Esophagus (tissue), 2 donors: Measurements from ENCODE around the gene CFLAR. TPM values are rescaled to one million over a fixed set of nuclear protein-coding genes. Genes with fewer than 3 reads are reported as not detected.

ENCODE experiments used
- H3K27ac ChIP-seq, 2 donors: one replicate each; pipeline ENCODE4 v1.5.1; 2013; ENCODE audit warnings: low read depth in 2 of 2, mild to moderate bottlenecking in 2 of 2, inconsistent platforms in 1 of 2, low read length in 1 of 2, moderate library complexity in 1 of 2
- H3K27me3 ChIP-seq, 2 donors: one replicate each; pipeline ENCODE4 v1.6.1; 2013; ENCODE audit warnings: low read length in 2 of 2, control low read depth in 1 of 2, mild to moderate bottlenecking in 1 of 2; ENCODE audit not compliant: insufficient read depth in 2 of 2, control insufficient read depth in 1 of 2
- H3K36me3 ChIP-seq, 2 donors: one replicate each; pipeline ENCODE4 v1.6.1; 2013; ENCODE audit warnings: low read length in 1 of 2; ENCODE audit not compliant: control insufficient read depth in 2 of 2, insufficient read depth in 2 of 2
- H3K4me1 ChIP-seq, 2 donors: one replicate each; pipeline ENCODE4 v1.6.1; 2013; ENCODE audit warnings: low read length in 1 of 2; ENCODE audit not compliant: control insufficient read depth in 2 of 2, insufficient read depth in 2 of 2
- H3K4me3 ChIP-seq, 2 donors: one replicate each; pipeline ENCODE4 v1.5.1; 2013; ENCODE audit warnings: low read length in 2 of 2, mild to moderate bottlenecking in 2 of 2, low read depth in 1 of 2, moderate library complexity in 1 of 2
- H3K9me3 ChIP-seq, 2 donors: one replicate each; pipeline ENCODE4 v1.6.1; 2013; ENCODE audit warnings: mild to moderate bottlenecking in 2 of 2, low read depth in 1 of 2, low read length in 1 of 2, moderate library complexity in 1 of 2; ENCODE audit not compliant: control insufficient read depth in 2 of 2, insufficient read depth in 1 of 2
- WGBS, 2 donors: extraction: QIAGEN DNeasy Blood & Tissue Kit; methylation state at CpG; one replicate each; pipeline ENCODE4 v1.1.7; 2013; 5-methylcytosine and 5-hydroxymethylcytosine counted together
- polyA plus RNA-seq, 2 donors: library from polyadenylated mRNA; stranded (reverse); fragments of 200-250 nt; gene quantifications; one replicate each; pipeline ENCODE4 v1.2.3, GENCODE V29; 2013
- donor health status: healthy with polysubstance abuse.
- donor health status: Bipolar disorder and iron deficiency.

CFLAR gene
- polyA plus RNA-seq, 2 donors: 39.6 to 58.5 TPM

DNA sequence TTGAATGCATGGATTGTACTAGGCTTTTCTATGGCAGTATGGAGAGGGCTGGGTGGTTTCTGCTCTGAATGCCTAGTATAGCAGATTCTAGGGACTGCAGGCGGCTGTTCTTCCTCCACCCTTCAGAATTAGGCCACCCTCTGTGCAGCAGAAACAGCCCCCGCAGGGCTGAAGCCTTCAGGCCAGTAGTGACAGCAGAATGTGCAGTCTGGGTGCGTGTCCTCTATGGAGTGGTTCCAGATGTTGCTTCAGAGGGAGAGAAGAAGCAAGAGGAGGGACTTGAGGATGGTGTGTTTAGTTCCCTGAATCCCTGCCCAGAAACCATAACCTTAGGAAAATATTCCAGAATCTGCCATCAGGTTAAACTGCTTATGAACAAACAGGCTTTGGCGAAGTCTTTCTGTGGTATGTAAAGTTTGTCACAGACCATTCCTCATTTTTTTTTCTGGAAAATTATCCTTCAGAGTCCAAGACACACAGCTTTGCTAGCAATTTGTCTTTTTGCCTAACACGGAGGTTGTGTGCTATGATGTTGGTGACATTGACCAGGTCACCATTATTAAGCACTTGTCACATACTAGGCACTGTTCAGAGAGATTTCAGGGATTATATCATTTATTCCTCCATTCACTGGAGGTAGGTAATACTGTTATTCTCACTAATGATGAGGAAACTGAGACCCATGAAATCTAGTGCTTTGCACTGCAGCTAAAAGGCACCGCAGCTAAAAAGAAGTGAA is 88.1 kb downstream of the CFLAR start:
- WGBS, 2 donors: 71 to 78% methylated on average over 6 of the region's 6 CpGs
- Histone ChIP-seq H3K27ac (no peak overlapping the region), H3K27me3 (no peaks in the 10 kb centered on the region), H3K4me3 (no peak overlapping the region), H3K36me3 (peaks cover 4 to 5% of the 10 kb centered on the region in 2 donors), H3K9me3 (no peaks in the 10 kb centered on the region), H3K4me1 (no peaks in the 10 kb centered on the region)

DNA sequence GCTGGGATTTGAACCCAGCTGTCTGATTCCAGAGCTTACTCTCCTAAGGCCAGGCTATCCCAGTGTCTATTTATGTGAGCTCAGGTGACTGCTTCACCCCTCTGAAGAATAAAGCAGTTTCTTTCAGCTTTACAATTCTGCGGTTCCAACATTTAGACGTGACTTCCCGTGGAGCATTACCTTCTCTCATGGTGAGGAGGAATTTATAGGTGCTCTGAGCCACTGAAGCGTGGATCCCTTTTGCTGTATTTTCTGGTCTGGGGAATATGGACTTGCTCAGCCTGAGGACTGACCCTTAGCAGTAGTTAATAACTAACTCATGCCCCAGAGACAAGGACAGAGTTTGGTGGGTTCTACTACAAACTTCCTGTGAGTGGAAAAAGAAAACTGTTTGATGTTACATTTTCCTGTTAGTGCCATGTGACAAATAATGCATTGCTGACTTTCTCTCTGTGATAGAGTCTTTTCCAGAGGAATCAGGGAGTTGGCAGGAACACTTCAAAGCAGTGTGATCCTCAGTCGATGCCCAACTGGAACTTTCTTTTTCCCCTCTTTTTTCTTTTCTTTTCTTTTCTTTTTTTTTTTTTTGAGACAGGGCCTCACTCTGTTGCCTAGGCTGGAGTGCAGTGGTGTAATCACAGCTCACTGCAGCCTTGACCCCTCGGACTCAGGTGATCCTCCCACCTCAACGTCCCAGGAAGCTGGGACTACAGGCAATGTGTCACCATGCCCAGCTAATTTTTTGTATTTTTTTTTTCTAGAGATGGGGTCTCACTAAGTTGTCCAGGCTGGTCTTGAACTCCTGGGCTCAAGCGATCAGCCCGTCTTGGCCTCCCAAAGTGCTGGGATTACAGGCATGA is 88.9 kb downstream of the CFLAR start:
- Histone ChIP-seq H3K9me3 (no peaks in the 10 kb centered on the region), H3K27me3 (no peaks in the 10 kb centered on the region), H3K27ac (no peak overlapping the region), H3K4me1 (peaks cover 0 to 2% of the 10 kb centered on the region in 2 donors), H3K4me3 (no peak overlapping the region), H3K36me3 (peaks cover 4 to 7% of the 10 kb centered on the region in 2 donors)
- WGBS, 2 donors: 87 to 90% methylated on average over 9 of the region's 9 CpGs

DNA sequence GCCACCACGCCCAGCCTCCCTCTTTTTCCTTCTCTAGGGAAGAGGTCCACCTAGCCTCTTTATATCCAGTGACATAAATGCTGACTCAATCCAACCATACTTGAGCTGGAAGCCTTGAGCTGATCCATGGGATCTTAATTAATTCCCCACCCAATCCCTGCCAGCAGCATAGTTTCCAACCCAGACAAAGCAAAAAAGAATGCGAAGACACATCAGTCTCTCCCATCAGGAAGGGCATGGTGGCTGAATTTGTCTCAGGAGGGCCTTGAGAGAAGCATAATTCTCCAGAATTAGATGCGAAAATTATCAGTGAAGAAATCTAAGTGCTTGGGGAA is 89.5 kb downstream of the CFLAR start:
- no peaks in the 10 kb centered on the region for H3K27me3 ChIP-seq
- 86 to 90% methylated on average over 3 of the region's 3 CpGs for WGBS, 2 donors
- peaks cover 1 to 7% of the 10 kb centered on the region in 2 donors for H3K36me3 ChIP-seq
- H3K4me1 ChIP-seq: peaks cover 0 to 2% of the 10 kb centered on the region in 2 donors
- no peak overlapping the region for H3K4me3 ChIP-seq
- H3K9me3 ChIP-seq: no peaks in the 10 kb centered on the region
- H3K27ac ChIP-seq: no peak overlapping the region

DNA sequence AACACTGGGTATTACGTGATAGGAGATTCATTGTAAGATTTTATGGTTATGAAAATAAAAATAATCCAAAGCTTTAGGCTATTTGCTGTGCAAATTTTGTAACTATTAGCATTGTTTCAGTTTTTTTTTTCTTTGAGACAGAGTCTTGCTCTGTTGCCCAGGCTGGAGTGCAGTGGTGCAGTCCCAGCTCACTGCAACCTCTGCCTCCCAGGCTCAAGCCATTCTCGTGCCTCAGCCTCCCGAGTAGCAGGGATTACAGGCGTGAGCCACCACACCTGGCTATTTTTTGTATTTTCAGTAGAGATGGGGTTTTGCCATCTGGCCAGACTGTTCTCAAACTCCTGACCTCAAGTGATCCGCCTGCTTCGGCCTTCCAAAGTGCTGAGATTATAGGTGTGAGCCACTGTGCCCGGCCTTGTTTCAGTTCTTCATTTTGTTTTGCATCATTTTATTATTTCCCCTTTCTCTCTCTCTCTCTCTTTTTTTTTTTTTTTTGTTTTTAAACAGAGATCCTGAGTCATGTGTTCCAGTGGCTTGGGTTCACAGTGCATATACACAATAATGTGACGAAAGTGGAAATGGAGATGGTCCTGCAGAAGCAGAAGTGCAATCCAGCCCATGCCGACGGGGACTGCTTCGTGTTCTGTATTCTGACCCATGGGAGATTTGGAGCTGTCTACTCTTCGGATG is 92.7 kb downstream of the CFLAR start:
- Histone ChIP-seq H3K36me3 (peaks cover 0 to 5% of the 10 kb centered on the region in 2 donors), H3K27me3 (no peaks in the 10 kb centered on the region), H3K27ac (no peak overlapping the region), H3K9me3 (no peaks in the 10 kb centered on the region), H3K4me1 (peaks cover 0 to 2% of the 10 kb centered on the region in 2 donors), H3K4me3 (no peak overlapping the region)
- WGBS, 2 donors: 89 to 91% methylated on average over 12 of the region's 12 CpGs

DNA sequence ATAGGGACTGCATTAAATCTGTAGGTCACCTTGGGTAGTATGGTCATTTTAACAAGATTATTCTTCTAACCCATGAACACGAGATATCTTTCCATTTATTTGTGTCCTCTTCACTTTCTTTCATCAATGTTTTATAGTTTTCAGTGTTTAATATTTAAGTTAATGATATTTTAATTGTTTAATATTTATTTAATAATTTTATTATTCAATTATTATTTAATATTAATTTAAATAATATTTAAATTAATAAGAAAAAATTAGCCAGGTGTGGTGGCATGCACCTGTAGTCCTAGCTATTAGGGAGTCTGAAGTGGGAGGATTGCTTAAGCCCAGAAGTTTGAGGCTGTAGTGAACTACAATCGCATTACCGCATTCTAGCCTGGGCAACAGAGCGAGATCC is 100.0 kb downstream of the CFLAR start:
- Histone ChIP-seq H3K27me3 (no peaks in the 10 kb centered on the region), H3K9me3 (no peaks in the 10 kb centered on the region), H3K27ac (no peak overlapping the region), H3K4me3 (no peak overlapping the region), H3K36me3 (peaks cover 0 to 8% of the 10 kb centered on the region in 2 donors), H3K4me1 (no peaks in the 10 kb centered on the region)
- WGBS, 2 donors: 96 to 97% methylated on average over 4 of the region's 4 CpGs

DNA sequence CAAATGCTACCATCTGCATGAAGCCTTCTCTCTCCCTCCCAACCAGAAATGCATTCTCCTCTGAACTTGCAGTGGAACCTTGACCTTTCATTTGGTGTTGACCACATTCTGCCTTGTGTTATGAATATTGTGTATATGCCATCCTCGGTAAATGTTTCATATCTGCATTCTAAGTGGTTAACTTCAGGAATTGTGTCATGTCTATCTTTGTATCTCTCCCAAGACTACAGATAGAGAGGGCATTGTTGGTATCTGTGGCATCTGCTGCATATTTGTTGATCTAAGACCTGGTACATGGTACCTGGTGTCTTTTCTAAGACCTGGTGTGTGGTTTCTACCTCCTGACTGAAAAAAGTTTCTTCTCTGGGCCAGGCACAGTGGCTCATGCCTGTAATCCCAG is 101.0 kb downstream of the CFLAR start:
- H3K4me1 ChIP-seq: no peaks in the 10 kb centered on the region
- 78 to 87% methylated on average over 1 of the region's 1 CpG for WGBS, 2 donors
- H3K9me3 ChIP-seq: no peaks in the 10 kb centered on the region
- no peaks in the 10 kb centered on the region for H3K27me3 ChIP-seq
- H3K36me3 ChIP-seq: peaks cover 0 to 8% of the 10 kb centered on the region in 2 donors
- H3K27ac ChIP-seq: no peak overlapping the region
- no peak overlapping the region for H3K4me3 ChIP-seq

DNA sequence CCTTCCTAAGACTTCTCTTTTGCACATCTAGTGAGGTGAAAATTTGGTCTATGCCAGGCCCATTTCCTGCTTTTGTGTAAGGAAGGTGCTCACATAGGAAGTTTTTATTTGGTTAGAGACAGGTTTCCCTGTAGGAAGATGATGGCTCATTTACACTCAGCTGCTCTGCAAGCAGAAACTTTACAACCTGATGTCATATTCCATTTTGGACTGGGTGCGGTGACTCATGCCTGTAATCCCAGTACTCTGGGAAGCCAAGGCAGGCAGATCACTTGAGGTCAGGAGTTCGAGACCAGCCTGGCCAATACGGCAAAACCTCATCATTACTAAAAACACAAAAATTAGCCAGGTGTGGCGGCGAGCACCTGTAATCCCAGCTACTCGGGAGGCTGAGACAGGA is 102.8 kb downstream of the CFLAR start:
- Histone ChIP-seq H3K9me3 (no peaks in the 10 kb centered on the region), H3K27me3 (no peaks in the 10 kb centered on the region), H3K36me3 (peaks cover 0 to 8% of the 10 kb centered on the region in 2 donors), H3K4me3 (no peak overlapping the region), H3K4me1 (no peaks in the 10 kb centered on the region), H3K27ac (no peak overlapping the region)
- 90 to 93% methylated on average over 6 of the region's 6 CpGs for WGBS, 2 donors

DNA sequence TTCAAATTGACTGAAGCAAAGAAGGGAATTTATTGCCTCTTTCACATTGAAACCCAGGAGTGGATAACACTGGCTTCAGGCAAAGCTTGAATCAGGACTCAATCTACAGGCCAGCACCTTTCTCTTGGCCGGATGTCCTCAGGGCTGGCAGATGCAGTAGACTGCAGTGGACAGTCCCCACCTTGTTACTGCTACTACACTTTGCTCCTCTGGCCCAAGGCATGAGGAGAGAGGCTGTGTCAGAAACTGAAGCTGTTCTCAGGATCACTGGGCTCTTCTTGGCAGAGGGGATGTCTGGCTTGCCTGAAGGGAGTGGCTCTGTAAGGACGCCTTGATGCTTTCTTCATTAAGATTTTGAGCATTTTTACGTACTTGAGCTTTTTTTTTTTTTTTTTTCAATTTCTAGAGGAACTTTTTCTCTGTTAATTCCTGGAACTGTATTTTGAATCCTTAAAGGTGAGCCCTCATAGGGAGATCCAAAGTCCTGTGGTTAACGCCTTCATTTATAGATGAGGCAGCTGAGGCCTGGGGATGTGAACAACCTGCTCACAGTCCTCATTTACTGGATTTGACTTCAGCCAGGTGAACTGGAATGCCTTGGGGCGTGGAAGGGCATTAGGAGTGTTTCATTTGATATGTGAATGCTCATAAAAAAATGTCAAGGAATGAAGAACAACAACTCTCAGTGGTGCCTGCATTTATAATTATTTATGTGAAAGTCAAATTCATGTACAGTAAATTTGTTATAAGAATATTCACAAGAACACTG is 103.5 kb downstream of the CFLAR start:
- H3K4me1 ChIP-seq: no peaks in the 10 kb centered on the region
- no peaks in the 10 kb centered on the region for H3K27me3 ChIP-seq
- H3K4me3 ChIP-seq: no peak overlapping the region
- H3K36me3 ChIP-seq: peaks cover 0 to 8% of the 10 kb centered on the region in 2 donors
- 80 to 82% methylated on average over 5 of the region's 5 CpGs for WGBS, 2 donors
- no peaks in the 10 kb centered on the region for H3K9me3 ChIP-seq
- H3K27ac ChIP-seq: no peak overlapping the region

DNA sequence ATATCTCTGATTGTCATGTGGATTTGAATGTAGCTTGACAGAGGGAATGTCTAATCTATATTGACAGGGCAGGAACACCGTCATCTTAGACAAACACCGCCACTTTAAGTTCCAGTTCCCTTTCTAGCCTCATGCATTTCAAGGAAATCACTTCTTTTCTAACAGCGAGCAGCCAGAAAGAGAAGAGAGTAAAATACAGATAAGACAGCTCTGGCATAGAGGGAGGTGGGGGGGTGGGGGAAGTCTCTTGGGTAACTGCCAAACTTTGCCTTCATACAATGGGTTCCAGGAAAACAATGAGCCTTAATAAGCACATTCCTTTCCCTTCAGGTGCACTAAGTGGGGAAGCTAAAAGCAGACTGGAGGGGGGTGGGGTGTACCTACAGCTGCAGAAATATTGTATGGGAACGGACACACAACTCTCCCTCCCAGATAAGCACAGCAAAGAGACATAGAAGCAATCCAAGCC is 104.2 kb downstream of the CFLAR start:
- no peaks in the 10 kb centered on the region for H3K27me3 ChIP-seq
- 37 to 62% methylated on average over 4 of the region's 4 CpGs for WGBS, 2 donors
- peaks cover 0 to 8% of the 10 kb centered on the region in 2 donors for H3K36me3 ChIP-seq
- no peaks in the 10 kb centered on the region for H3K9me3 ChIP-seq
- H3K4me3 ChIP-seq: no peak overlapping the region
- no peaks in the 10 kb centered on the region for H3K4me1 ChIP-seq
- H3K27ac ChIP-seq: no peak overlapping the region
